Trophoblast cell (in vitro differentiated cells and primary cell): Measurements from ENCODE around the gene TRPV4.
A peak's percentile ranks its signal among the peaks of the same experiment; 100 is the strongest.

Source experiments
- DNase-seq, 2 donors: peaks; one replicate each; pipeline ENCODE4 v3.0.0-alpha.2; 2016
- H2AFZ ChIP-seq: 2 replicates; pipeline ENCODE4 v1.6.1; 2013; ENCODE audit warnings: low read length, moderate library complexity, mild to moderate bottlenecking; ENCODE audit not compliant: insufficient read depth, poor library complexity
- H2AK5ac ChIP-seq: 2 replicates; pipeline ENCODE4 v1.6.1; 2013; ENCODE audit warnings: mild to moderate bottlenecking, low read length
- H2BK120ac ChIP-seq: 2 replicates; pipeline ENCODE4 v1.6.1; 2013; ENCODE audit warnings: low read length, mild to moderate bottlenecking, moderate library complexity; ENCODE audit not compliant: insufficient read depth, poor library complexity
- H2BK12ac ChIP-seq: 2 replicates; pipeline ENCODE4 v1.6.1; 2013; ENCODE audit warnings: mild to moderate bottlenecking, low read length, moderate library complexity
- H2BK5ac ChIP-seq: 2 replicates; pipeline ENCODE4 v1.6.1; 2013; ENCODE audit warnings: low read length, low read depth, moderate library complexity, mild to moderate bottlenecking; ENCODE audit not compliant: poor library complexity
- H3K14ac ChIP-seq: 2 replicates; pipeline ENCODE4 v1.6.1; 2013; ENCODE audit warnings: mild to moderate bottlenecking, low read length
- H3K18ac ChIP-seq: 2 replicates; pipeline ENCODE4 v1.6.1; 2013; ENCODE audit warnings: mild to moderate bottlenecking, low read length
- H3K23ac ChIP-seq: 2 replicates; pipeline ENCODE4 v1.6.1; 2013; ENCODE audit warnings: low read length
- H3K27ac ChIP-seq: 2 replicates; pipeline ENCODE4 v1.5.1; 2013; ENCODE audit warnings: low read depth, mild to moderate bottlenecking, inconsistent platforms, low read length, moderate library complexity
- H3K27me3 ChIP-seq: 2 replicates; pipeline ENCODE4 v1.6.1; 2013; ENCODE audit warnings: inconsistent platforms, mild to moderate bottlenecking, low read length, moderate library complexity; ENCODE audit not compliant: insufficient read depth
- H3K36me3 ChIP-seq, 2 experiments: 1 replicate in 1 of 2; 2 replicates in 1 of 2; pipeline ENCODE4 v1.6.1; 2013; ENCODE audit warnings: low read length in 2 of 2, mild to moderate bottlenecking in 2 of 2, moderate library complexity in 1 of 2; ENCODE audit not compliant: insufficient read depth in 2 of 2, control insufficient read depth in 1 of 2
- H3K4ac ChIP-seq: 2 replicates; pipeline ENCODE4 v1.6.1; 2013; ENCODE audit warnings: low read depth, mild to moderate bottlenecking, low read length, moderate library complexity
- H3K4me1 ChIP-seq, 2 experiments: 1 replicate in 1 of 2; 2 replicates in 1 of 2; pipeline ENCODE4 v1.6.1; 2013; ENCODE audit warnings: low read length in 2 of 2, mild to moderate bottlenecking in 2 of 2, moderate library complexity in 1 of 2; ENCODE audit not compliant: insufficient read depth in 2 of 2, control insufficient read depth in 1 of 2
- H3K4me2 ChIP-seq: 2 replicates; pipeline ENCODE4 v1.6.1; 2013; ENCODE audit warnings: inconsistent platforms, mild to moderate bottlenecking, low read length, moderate library complexity
- H3K4me3 ChIP-seq: 2 replicates; pipeline ENCODE4 v1.5.1; 2013; ENCODE audit warnings: mild to moderate bottlenecking, low read depth, low read length, inconsistent platforms
- H3K79me1 ChIP-seq: one replicate; pipeline ENCODE4 v1.6.1; 2013; ENCODE audit warnings: low read length
- H3K79me2 ChIP-seq: 2 replicates; pipeline ENCODE4 v1.6.1; 2013; ENCODE audit warnings: low read length, mild to moderate bottlenecking; ENCODE audit not compliant: control insufficient read depth, insufficient read depth, poor library complexity
- H3K9ac ChIP-seq: 2 replicates; pipeline ENCODE4 v1.6.1; 2013; ENCODE audit warnings: mild to moderate bottlenecking, low read length
- H3K9me3 ChIP-seq: 2 replicates; pipeline ENCODE4 v1.6.1; 2013; ENCODE audit warnings: low read depth, mild to moderate bottlenecking, control low read depth, inconsistent platforms, low read length; ENCODE audit not compliant: insufficient read depth
- H4K12ac ChIP-seq: 2 replicates; pipeline ENCODE4 v1.6.1; 2013; ENCODE audit warnings: low read depth, mild to moderate bottlenecking, low read length, moderate library complexity
- H4K8ac ChIP-seq: 2 replicates; pipeline ENCODE4 v1.6.1; 2013; ENCODE audit warnings: low read depth, mild to moderate bottlenecking, low read length, moderate library complexity
- H4K91ac ChIP-seq: one replicate; pipeline ENCODE4 v1.6.1; 2013; ENCODE audit warnings: low read depth, mild to moderate bottlenecking, low read length, moderate library complexity
- WGBS: extraction: QIAGEN DNeasy Blood & Tissue Kit; methylation state at CpG from one replicate; pipeline ENCODE4 v1.1.7; 2013; ENCODE audit warnings: missing lambda C conversion rate; ENCODE audit not compliant: insufficient read length, insufficient coverage; ENCODE audit errors: extremely low coverage; 5-methylcytosine and 5-hydroxymethylcytosine counted together

The TRPV4 gene

GRCh38 chr12:109781668-109782325 lies 51.4 kb downstream of the TRPV4 start:
- H2BK120ac ChIP-seq: no peak overlapping the region
- no peak overlapping the region for H4K8ac ChIP-seq
- H3K27ac ChIP-seq: no peak overlapping the region
- H3K79me1 ChIP-seq: no peaks in the 10 kb centered on the region
- H3K14ac ChIP-seq: no peak overlapping the region
- no peak overlapping the region for H4K91ac ChIP-seq
- H3K79me2 ChIP-seq: no peaks in the 10 kb centered on the region
- H3K23ac ChIP-seq: no peak overlapping the region
- H3K4me3 ChIP-seq: no peak overlapping the region
- H2BK5ac ChIP-seq: no peak overlapping the region
- no peak overlapping the region for H2BK12ac ChIP-seq
- no peak overlapping the region for H3K9ac ChIP-seq
- no peak overlapping the region for H4K12ac ChIP-seq
- H3K18ac ChIP-seq: no peak overlapping the region
- H3K4me2 ChIP-seq: no peak overlapping the region
- DNase-seq: no peak
- H2AFZ ChIP-seq: no peak overlapping the region
- H3K36me3 ChIP-seq: peaks cover 0 to 8% of the 10 kb centered on the region in 2 experiments
- no peak overlapping the region for H2AK5ac ChIP-seq
- no CpG with 5 or more reads among the region's 10 CpGs for WGBS
- peaks cover 0 to 4% of the 10 kb centered on the region in 2 experiments for H3K4me1 ChIP-seq
- peaks cover 12% of the 10 kb centered on the region for H3K9me3 ChIP-seq
- no peaks in the 10 kb centered on the region for H3K27me3 ChIP-seq
- H3K4ac ChIP-seq: no peak overlapping the region

GRCh38 chr12:109779382-109779781 lies 53.8 kb downstream of the TRPV4 start:
- Histone ChIP-seq H3K14ac (no peak overlapping the region), H2BK120ac (no peak overlapping the region), H3K79me1 (no peaks in the 10 kb centered on the region), H4K91ac (no peak overlapping the region), H2BK12ac (no peak overlapping the region), H3K27ac (no peak overlapping the region), H4K12ac (no peak overlapping the region), H4K8ac (no peak overlapping the region), H3K18ac (no peak overlapping the region), H3K79me2 (no peaks in the 10 kb centered on the region), H3K23ac (peak overlapping the region; percentile 30), H3K9me3 (peaks cover 11% of the 10 kb centered on the region), H2AFZ (no peak overlapping the region), H3K9ac (peak overlapping the region; percentile 49), H3K4me2 (no peak overlapping the region), H2AK5ac (no peak overlapping the region), H3K4ac (no peak overlapping the region), H3K4me1 (peaks cover 0 to 4% of the 10 kb centered on the region in 2 experiments), H3K27me3 (no peaks in the 10 kb centered on the region), H2BK5ac (no peak overlapping the region), H3K36me3 (no peaks in the 10 kb centered on the region), H3K4me3 (no peak overlapping the region)
- WGBS: no CpG with 5 or more reads among the region's 6 CpGs
- DNase-seq: peak in 1 of 2 donors; percentile 15

GRCh38 chr12:109778684-109779083 lies 54.5 kb downstream of the TRPV4 start:
- H4K91ac ChIP-seq: no peak overlapping the region
- no peak overlapping the region for H2AK5ac ChIP-seq
- no peak overlapping the region for H3K14ac ChIP-seq
- H4K12ac ChIP-seq: no peak overlapping the region
- no peaks in the 10 kb centered on the region for H3K36me3 ChIP-seq
- no peak overlapping the region for H3K4ac ChIP-seq
- peaks cover 9% of the 10 kb centered on the region for H3K9me3 ChIP-seq
- no CpG with 5 or more reads among the region's 1 CpG for WGBS
- H3K27me3 ChIP-seq: no peaks in the 10 kb centered on the region
- H3K4me3 ChIP-seq: no peak overlapping the region
- H2AFZ ChIP-seq: no peak overlapping the region
- no peak overlapping the region for H4K8ac ChIP-seq
- no peak for DNase-seq
- H3K4me2 ChIP-seq: no peak overlapping the region
- H3K79me1 ChIP-seq: no peaks in the 10 kb centered on the region
- no peak overlapping the region for H3K9ac ChIP-seq
- no peak overlapping the region for H2BK120ac ChIP-seq
- no peak overlapping the region for H3K27ac ChIP-seq
- H3K18ac ChIP-seq: no peak overlapping the region
- H2BK5ac ChIP-seq: no peak overlapping the region
- no peak overlapping the region for H3K23ac ChIP-seq
- no peaks in the 10 kb centered on the region for H3K79me2 ChIP-seq
- no peak overlapping the region for H2BK12ac ChIP-seq
- no peaks in the 10 kb centered on the region for H3K4me1 ChIP-seq

GRCh38 chr12:109777544-109777943 lies 55.7 kb downstream of the TRPV4 start:
- H3K4ac ChIP-seq: no peak overlapping the region
- no peak overlapping the region for H3K23ac ChIP-seq
- H3K9me3 ChIP-seq: peaks cover 6% of the 10 kb centered on the region
- no peak overlapping the region for H3K18ac ChIP-seq
- DNase-seq: peak in 1 of 2 donors; percentile 19
- H3K79me1 ChIP-seq: no peaks in the 10 kb centered on the region
- H4K8ac ChIP-seq: no peak overlapping the region
- H3K27ac ChIP-seq: no peak overlapping the region
- no peak overlapping the region for H2BK120ac ChIP-seq
- no peak overlapping the region for H3K4me2 ChIP-seq
- no peak overlapping the region for H4K12ac ChIP-seq
- no peak overlapping the region for H3K14ac ChIP-seq
- H2AK5ac ChIP-seq: no peak overlapping the region
- no peaks in the 10 kb centered on the region for H3K27me3 ChIP-seq
- no peak overlapping the region for H3K9ac ChIP-seq
- H3K4me3 ChIP-seq: no peak overlapping the region
- no peak overlapping the region for H2BK12ac ChIP-seq
- no CpG with 5 or more reads among the region's 5 CpGs for WGBS
- no peaks in the 10 kb centered on the region for H3K4me1 ChIP-seq
- no peak overlapping the region for H2AFZ ChIP-seq
- H4K91ac ChIP-seq: no peak overlapping the region
- H3K36me3 ChIP-seq: no peaks in the 10 kb centered on the region
- no peak overlapping the region for H2BK5ac ChIP-seq
- H3K79me2 ChIP-seq: no peaks in the 10 kb centered on the region
